ENCODE measurements around the gene RP9. TPM values are rescaled to one million over a fixed set of nuclear protein-coding genes. Genes with fewer than 3 reads are reported as not detected.

RP9 gene
- total RNA-seq, 1 experiment from 2014 or later: 10.7 TPM

DNA sequence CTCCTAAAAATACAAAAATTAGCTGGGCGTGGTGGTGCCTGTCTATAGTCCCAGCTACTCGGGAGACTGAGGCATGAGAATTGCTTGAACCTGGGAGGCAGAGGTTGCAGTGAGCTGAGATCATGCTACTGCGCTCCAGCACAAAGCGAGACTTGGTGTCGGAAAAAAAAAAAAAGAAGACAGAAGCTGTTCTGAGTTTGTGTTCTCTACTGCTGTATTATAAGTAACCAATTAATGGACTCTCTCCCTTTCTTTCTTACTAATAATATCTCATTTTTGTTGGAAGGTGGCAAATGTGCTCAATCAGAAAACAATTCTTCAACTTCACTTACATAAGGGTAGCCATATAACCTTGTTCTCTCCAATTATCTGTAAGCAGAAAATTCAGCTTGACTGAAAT, 54.0 kb downstream of the RP9 start (continued):
- TF ChIP-seq, protein P1, sequence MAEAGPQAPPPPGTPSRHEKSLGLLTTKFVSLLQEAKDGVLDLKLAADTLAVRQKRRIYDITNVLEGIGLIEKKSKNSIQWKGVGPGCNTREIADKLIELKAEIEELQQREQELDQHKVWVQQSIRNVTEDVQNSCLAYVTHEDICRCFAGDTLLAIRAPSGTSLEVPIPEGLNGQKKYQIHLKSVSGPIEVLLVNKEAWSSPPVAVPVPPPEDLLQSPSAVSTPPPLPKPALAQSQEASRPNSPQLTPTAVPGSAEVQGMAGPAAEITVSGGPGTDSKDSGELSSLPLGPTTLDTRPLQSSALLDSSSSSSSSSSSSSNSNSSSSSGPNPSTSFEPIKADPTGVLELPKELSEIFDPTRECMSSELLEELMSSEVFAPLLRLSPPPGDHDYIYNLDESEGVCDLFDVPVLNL (CRISPR knock-in tag; IDR thresholded peaks at IDR 0.05; ENCODE audit: borderline replicate concordance, low read depth): no peak

DNA sequence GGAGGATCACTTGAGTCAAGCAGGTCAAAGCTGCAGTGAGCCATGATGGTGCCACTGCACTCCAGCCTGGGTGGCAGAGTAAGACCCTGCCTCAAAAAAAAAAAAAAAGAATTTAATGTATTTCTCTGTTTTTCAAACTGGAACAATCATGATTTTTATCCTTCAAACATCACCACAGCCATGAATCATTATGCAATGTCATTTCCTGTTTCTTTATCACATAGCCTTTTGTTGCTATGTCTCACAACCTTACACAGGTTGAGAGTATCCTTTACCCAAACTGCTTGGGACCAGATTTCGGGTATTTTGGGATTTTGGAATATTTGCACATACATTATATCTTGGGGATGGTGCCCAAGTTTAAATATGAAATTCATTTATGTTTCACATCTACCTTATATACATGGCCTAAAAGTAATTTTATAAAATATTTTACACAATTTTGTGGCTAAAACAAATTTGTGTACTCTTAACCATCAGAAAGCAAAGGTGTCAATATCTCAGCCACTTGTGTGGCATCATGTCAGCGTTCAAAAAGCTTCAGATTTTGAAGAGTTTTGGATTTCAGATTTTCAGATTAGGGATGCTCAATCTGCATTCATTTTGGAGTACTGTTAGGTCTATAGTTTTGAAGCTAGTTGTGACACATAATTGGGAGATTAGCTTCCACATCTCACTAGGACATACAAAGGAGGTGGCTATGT, 54.8 kb downstream of the RP9 start:
- ATAC-seq (no peak), DNase-seq (ENCODE audit: low spot score) (no peak)
- Mint-ChIP-seq H3K4me1 (0 out of 2 replicates have a peak, but pooled peaks cover 4% of the 10 kb centered on the region), H3K4me3 (no peak overlapping the region), H3K36me3 (no peaks in the 10 kb centered on the region), H3K27ac (no peak overlapping the region), H3K27me3 (ENCODE audit: low read depth) (no peaks in the 10 kb centered on the region), H3K9me3 (no peaks in the 10 kb centered on the region)
- POLR2A ChIA-PET: no interaction called here
- CTCF ChIA-PET: interaction anchor here (1.4 kb wide), 1 partner anchor 55 kb away, joined by 3 read pairs; the partner anchor contains the start of gene RP9
- TF ChIP-seq, protein P2, sequence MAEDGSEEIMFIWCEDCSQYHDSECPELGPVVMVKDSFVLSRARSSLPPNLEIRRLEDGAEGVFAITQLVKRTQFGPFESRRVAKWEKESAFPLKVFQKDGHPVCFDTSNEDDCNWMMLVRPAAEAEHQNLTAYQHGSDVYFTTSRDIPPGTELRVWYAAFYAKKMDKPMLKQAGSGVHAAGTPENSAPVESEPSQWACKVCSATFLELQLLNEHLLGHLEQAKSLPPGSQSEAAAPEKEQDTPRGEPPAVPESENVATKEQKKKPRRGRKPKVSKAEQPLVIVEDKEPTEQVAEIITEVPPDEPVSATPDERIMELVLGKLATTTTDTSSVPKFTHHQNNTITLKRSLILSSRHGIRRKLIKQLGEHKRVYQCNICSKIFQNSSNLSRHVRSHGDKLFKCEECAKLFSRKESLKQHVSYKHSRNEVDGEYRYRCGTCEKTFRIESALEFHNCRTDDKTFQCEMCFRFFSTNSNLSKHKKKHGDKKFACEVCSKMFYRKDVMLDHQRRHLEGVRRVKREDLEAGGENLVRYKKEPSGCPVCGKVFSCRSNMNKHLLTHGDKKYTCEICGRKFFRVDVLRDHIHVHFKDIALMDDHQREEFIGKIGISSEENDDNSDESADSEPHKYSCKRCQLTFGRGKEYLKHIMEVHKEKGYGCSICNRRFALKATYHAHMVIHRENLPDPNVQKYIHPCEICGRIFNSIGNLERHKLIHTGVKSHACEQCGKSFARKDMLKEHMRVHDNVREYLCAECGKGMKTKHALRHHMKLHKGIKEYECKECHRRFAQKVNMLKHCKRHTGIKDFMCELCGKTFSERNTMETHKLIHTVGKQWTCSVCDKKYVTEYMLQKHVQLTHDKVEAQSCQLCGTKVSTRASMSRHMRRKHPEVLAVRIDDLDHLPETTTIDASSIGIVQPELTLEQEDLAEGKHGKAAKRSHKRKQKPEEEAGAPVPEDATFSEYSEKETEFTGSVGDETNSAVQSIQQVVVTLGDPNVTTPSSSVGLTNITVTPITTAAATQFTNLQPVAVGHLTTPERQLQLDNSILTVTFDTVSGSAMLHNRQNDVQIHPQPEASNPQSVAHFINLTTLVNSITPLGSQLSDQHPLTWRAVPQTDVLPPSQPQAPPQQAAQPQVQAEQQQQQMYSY (CRISPR knock-in tag; IDR thresholded peaks at IDR 0.05): no peak
- TF ChIP-seq ZNF671 (CRISPR knock-in tag; IDR thresholded peaks at IDR 0.05) (no peak), ZNF219 (CRISPR knock-in tag; IDR thresholded peaks at IDR 0.05; ENCODE audit: borderline replicate concordance) (no peak), ATF1 (CRISPR knock-in tag; IDR thresholded peaks at IDR 0.05) (no peak), EMX1 (CRISPR knock-in tag; IDR thresholded peaks at IDR 0.05) (no peak), NR1H2 (CRISPR knock-in tag; IDR thresholded peaks at IDR 0.05) (no peak), FOXK1 (CRISPR knock-in tag; IDR thresholded peaks at IDR 0.05) (no peak), MYBL2 (CRISPR knock-in tag; IDR thresholded peaks at IDR 0.05) (no peak), NFE2L1 (CRISPR knock-in tag; IDR thresholded peaks at IDR 0.05) (no peak), TEAD1 (CRISPR knock-in tag; IDR thresholded peaks at IDR 0.05) (no peak), ZNF138 (CRISPR knock-in tag; conservative IDR thresholded peaks at IDR 0.05) (no peak), ZNF416 (CRISPR knock-in tag; IDR thresholded peaks at IDR 0.05) (no peak), HMGA2 (CRISPR knock-in tag; IDR thresholded peaks at IDR 0.05) (no peak)
- TF ChIP-seq, protein P3, sequence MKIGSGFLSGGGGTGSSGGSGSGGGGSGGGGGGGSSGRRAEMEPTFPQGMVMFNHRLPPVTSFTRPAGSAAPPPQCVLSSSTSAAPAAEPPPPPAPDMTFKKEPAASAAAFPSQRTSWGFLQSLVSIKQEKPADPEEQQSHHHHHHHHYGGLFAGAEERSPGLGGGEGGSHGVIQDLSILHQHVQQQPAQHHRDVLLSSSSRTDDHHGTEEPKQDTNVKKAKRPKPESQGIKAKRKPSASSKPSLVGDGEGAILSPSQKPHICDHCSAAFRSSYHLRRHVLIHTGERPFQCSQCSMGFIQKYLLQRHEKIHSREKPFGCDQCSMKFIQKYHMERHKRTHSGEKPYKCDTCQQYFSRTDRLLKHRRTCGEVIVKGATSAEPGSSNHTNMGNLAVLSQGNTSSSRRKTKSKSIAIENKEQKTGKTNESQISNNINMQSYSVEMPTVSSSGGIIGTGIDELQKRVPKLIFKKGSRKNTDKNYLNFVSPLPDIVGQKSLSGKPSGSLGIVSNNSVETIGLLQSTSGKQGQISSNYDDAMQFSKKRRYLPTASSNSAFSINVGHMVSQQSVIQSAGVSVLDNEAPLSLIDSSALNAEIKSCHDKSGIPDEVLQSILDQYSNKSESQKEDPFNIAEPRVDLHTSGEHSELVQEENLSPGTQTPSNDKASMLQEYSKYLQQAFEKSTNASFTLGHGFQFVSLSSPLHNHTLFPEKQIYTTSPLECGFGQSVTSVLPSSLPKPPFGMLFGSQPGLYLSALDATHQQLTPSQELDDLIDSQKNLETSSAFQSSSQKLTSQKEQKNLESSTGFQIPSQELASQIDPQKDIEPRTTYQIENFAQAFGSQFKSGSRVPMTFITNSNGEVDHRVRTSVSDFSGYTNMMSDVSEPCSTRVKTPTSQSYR (CRISPR knock-in tag; IDR thresholded peaks at IDR 0.05): no peak
- TF ChIP-seq, protein P4, sequence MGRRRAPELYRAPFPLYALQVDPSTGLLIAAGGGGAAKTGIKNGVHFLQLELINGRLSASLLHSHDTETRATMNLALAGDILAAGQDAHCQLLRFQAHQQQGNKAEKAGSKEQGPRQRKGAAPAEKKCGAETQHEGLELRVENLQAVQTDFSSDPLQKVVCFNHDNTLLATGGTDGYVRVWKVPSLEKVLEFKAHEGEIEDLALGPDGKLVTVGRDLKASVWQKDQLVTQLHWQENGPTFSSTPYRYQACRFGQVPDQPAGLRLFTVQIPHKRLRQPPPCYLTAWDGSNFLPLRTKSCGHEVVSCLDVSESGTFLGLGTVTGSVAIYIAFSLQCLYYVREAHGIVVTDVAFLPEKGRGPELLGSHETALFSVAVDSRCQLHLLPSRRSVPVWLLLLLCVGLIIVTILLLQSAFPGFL (CRISPR knock-in tag; IDR thresholded peaks at IDR 0.05; ENCODE audit: borderline replicate concordance): no peak
- TF ChIP-seq, protein P5, sequence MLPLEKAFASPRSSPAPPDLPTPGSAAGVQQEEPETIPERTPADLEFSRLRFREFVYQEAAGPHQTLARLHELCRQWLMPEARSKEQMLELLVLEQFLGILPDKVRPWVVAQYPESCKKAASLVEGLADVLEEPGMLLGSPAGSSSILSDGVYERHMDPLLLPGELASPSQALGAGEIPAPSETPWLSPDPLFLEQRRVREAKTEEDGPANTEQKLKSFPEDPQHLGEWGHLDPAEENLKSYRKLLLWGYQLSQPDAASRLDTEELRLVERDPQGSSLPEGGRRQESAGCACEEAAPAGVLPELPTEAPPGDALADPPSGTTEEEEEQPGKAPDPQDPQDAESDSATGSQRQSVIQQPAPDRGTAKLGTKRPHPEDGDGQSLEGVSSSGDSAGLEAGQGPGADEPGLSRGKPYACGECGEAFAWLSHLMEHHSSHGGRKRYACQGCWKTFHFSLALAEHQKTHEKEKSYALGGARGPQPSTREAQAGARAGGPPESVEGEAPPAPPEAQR (CRISPR knock-in tag; IDR thresholded peaks at IDR 0.05): no peak
- TF ChIP-seq, protein P6, sequence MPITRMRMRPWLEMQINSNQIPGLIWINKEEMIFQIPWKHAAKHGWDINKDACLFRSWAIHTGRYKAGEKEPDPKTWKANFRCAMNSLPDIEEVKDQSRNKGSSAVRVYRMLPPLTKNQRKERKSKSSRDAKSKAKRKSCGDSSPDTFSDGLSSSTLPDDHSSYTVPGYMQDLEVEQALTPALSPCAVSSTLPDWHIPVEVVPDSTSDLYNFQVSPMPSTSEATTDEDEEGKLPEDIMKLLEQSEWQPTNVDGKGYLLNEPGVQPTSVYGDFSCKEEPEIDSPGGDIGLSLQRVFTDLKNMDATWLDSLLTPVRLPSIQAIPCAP (CRISPR knock-in tag; IDR thresholded peaks at IDR 0.05): no peak
